GM21526 (cell line): Measurements from ENCODE around the gene ATM.
"Not testable (repeated sequence)": the region's sequence is repeated elsewhere in the genome, so short reads cannot be mapped to it uniquely, and the experiment has no call there.

Experiments used
- ATAC-seq: cut with Tn5 transposase; IDR thresholded peaks from one replicate; pipeline ENCODE4 v1.9.1; 2021; ENCODE audit warnings: moderate library complexity; ENCODE audit not compliant: unreplicated experiment, low FRiP score

The ATM gene

GRCh38 chr11:108368134-108368533 is 145.3 kb downstream of the ATM start:
- no peak for ATAC-seq

GRCh38 chr11:108369064-108369463 is 146.2 kb downstream of the ATM start:
- no peak for ATAC-seq

- ATAC-seq = no peak
These were observed 147.4 kb downstream of the ATM start for GRCh38 chr11:108370315-108370714.

- ATAC-seq = no peak
These were observed 148.1 kb downstream of the ATM start for GRCh38 chr11:108370990-108371389.

GRCh38 chr11:108373505-108373904 is 150.6 kb downstream of the ATM start:
- ATAC-seq = not testable (repeated sequence)

GRCh38 chr11:108388576-108388975 is 165.7 kb downstream of the ATM start:
- no peak for ATAC-seq

- no peak for ATAC-seq
These were observed 169.5 kb downstream of the ATM start for GRCh38 chr11:108392353-108392752.

- ATAC-seq = no peak
These were observed 170.2 kb downstream of the ATM start for GRCh38 chr11:108393046-108393445.

- ATAC-seq = no peak
These were observed 171.9 kb downstream of the ATM start for GRCh38 chr11:108394744-108395284.

GRCh38 chr11:108396672-108397071 is 173.8 kb downstream of the ATM start:
- not testable (repeated sequence) for ATAC-seq

GRCh38 chr11:108398439-108398838 is 175.6 kb downstream of the ATM start:
- no peak for ATAC-seq

- ATAC-seq = no peak
These were observed 179.4 kb downstream of the ATM start for GRCh38 chr11:108402241-108402640.

GRCh38 chr11:108403052-108403451 is 180.2 kb downstream of the ATM start:
- no peak for ATAC-seq

GRCh38 chr11:108405706-108406105 is 182.8 kb downstream of the ATM start:
- no peak for ATAC-seq

GRCh38 chr11:108414958-108415357 is 192.1 kb downstream of the ATM start:
- ATAC-seq = no peak

GRCh38 chr11:108417551-108417950 is 194.7 kb downstream of the ATM start:
- ATAC-seq = not testable (repeated sequence)
